HG02763 (cell line): ENCODE results near the gene GP5.

Experiments
- ATAC-seq: cut with Tn5 transposase; IDR thresholded peaks from one replicate; pipeline ENCODE4 v1.9.1; 2021; ENCODE audit warnings: mild to moderate bottlenecking, moderate library complexity; ENCODE audit not compliant: unreplicated experiment

Gene GP5

DNA sequence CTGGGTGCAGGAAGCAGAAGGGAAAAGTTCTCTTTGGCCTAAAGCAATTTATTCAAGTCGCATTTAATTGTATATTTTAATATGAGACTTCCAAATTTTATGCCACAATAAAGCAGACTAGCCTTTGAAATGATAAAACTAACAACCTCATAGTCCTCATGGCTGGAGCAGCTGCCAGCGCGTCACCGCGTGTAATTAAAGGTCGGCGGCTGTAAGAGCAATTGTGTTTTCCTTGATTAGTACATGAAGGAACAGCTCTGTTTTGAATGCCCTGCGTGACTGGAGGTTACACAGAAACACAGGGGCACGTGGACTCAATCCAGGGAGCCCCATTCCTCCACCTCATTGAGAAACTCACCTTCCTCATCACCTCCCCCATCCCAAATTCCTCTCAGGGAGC lies 19.4 kb downstream of the GP5 start:
- ATAC-seq, result no peak

DNA sequence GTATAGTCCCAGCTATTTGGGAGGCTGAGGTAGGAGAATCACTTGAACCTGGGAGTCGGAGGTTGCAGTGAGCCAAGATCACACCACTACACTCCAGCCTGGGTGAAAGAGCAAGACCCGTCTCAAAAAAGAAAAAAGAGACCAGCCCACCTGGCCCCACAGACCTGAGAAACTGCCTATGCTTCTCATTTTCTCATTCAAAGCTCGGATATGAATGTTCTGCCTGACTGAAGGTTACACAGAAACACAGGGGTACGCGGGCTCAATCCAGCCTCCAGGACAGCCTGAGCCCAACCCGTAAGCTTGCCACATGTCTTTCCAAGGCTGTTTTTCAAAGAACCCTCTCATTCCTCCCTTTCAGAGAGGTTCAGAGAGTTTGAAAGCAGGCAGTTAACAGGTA lies 19.8 kb downstream of the GP5 start:
- no peak for ATAC-seq

DNA sequence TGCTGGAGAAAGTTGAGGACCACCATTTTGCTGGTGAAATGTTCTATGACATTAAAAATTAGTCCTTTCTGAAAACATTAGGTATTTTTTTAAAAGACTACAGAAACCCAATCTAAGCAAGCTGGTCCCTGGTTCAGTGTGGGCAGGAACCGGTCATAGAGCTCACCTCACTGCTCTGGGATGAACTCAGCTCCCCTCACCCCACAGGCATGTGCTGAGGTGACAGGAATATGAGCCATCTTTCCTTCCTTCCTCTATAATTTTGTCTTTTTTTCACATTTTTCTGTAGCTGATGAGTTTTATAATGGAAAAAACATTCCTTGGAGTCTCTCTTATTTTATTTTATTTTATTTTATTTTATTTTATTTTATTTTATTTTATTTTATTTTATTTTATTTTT lies 21.4 kb downstream of the GP5 start:
- no peak for ATAC-seq

DNA sequence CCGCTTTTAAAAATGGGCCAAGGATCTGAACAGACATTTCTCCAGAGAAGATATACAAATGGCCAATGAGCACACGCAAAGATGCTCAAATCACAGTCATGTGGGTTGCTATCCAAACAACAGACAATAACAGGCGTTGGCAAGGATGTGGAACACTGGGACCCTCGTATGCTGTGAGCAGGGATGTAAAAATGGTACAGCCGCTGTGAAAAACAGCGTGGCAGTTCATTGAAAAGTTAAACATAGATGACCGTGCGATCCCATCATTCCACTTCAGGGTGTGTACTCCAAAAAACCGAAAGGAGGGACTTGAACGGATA lies 22.9 kb downstream of the GP5 start:
- ATAC-seq, result no peak

DNA sequence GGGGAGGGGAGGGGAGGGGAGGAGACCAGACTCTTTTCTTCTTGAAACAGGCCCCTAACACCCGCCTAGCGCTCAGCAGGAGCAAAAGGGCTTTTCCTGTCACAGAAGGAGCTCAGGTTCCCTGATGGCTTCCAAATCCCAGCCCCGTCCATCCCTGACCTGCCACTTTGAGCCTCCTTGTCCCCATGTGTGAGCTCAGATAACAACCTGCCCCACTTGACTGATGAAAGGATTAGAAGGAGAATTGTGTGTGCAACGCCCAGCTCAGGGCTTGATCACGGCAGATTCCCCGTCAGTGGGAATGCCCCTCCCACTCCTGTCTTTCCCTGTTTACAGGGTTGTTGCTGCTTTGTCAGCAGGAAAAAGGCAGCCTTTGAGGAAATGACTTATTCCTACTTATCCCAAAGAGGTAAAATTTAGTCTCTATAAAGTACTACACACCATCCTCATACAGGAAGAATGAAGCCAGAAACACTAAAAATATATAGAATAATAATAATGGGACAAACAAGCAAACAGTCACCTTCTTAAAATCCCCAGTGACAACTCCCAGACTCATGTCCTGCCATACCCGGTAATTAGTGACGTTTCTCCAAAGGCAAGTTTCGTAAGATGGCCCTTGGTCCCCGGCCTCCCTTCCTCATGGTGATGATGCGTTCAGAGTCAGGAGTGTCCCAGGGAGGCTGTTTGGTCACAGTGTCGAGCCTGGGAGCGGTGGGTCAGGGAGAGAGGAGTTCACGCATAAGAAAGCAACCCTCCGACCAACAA lies 23.4 kb downstream of the GP5 start:
- ATAC-seq, result no peak

DNA sequence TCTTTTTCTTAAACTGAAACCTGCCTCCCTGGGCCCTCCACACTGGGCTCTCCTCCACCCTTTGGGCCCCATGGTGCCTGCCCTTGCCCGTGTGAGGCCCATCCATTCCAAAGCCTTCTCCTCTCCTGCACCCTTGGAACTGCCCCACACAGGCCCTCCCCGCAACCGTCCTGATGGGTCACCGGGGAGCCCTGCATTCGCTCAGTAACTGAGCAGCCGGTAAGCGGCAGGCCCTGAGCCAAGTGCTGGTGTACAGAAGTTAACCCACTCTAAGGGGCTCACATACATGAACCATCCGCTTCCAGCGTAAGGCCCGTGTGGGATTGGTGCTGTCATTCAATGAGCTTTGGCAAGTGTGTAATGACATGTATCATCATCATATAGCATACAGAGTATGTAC lies 24.1 kb downstream of the GP5 start:
- no peak for ATAC-seq

DNA sequence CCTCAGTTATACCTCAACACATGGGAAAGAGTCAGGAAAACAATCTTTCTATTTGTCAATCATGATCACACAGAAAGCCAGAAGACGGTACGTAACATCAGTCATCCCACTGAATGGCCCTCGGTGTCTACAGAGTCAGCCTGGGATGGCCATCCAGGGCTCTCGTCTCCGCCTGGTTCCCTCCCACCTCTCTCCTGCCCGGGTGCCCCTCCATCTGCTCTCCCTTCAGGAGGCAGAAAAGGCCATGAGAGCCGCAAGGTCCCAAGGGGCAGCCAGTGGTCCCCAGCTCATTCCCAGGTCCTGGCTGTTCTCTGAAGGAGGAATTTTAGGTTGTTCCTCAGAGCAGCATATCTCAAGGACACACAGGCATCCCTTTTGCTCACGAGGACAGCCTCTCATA lies 25.2 kb downstream of the GP5 start:
- no peak for ATAC-seq

DNA sequence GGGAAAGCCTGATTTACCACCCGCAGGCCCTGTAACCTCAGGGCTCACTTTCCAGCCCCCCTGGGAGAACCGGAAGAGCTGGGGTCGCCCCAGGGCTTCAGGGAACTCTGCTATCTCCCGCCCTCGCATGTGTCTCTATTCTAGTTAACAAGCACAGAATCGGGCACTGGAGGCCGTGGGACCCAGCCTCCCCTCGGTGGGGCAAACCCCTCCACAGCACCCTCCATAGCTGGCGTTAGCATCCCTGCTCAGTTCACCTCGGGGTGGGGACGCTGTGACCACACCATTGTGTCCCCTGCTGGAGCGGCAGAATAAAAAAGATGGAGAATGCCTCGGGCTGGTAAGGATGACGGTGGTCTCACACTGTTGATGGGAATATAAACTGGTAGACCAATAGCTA lies 26.0 kb downstream of the GP5 start:
- ATAC-seq, result no peak

DNA sequence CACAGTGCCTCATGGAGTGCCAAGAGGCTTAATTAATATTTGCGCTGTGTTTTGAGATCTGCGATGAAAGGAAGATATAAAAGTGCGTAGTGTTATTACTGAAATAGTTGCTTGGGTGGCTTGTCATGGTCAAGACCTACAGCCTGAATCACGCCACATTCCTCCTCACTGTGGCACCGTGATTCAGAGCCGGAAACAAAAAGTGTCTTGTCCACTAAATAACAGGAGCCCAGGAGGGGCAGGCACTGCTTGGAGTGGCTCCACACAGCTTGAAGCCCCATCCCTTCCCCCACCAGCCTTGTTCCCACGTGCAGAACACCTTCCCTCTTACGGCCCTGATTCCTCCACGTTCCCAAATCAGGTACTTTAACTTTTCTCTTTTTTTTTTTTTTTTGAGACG lies 28.3 kb downstream of the GP5 start:
- no peak for ATAC-seq

DNA sequence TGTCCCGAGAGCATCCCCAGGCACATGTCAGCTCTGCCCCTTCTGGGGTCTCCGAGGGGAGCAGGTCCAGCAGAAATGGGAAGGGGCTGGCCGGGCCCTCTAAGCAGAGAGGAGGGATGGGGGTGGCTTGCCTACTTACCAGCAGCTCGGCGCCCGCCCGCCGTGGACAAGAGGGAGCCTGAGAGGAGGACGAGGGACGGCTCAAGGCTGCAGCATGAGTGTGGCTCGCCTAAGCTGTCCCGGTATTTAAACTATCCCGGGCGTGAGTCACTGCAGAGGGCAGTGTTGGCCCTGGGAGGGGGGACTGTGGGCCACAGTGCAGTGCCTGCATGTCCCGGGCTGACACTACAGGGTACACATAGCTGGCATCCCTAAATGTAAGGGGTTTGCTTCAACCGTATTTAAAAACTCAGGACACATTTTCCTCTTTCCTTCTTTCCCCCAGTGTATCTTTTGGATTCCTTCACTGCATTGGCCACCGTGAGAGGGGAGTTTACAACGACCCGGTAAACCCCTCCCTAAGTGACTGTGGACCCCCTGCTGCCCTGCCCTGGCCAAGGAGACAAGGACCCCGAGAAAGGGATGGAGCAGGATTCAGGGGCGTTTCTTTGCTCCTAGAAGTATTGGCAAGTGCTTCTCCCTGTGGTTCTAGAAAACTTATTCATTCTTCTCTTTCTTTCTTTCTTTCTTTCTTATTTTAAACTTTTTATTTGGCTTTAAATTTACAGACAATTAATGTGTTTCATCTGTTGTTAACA lies 29.4 kb downstream of the GP5 start, which contains the start of gene LRRC15:
LRRC15 (minus strand) TSS at position 222 of the 758 bp plus-strand sequence. CDS start 8,700 bp downstream, outside the sequence.
- no peak for ATAC-seq

DNA sequence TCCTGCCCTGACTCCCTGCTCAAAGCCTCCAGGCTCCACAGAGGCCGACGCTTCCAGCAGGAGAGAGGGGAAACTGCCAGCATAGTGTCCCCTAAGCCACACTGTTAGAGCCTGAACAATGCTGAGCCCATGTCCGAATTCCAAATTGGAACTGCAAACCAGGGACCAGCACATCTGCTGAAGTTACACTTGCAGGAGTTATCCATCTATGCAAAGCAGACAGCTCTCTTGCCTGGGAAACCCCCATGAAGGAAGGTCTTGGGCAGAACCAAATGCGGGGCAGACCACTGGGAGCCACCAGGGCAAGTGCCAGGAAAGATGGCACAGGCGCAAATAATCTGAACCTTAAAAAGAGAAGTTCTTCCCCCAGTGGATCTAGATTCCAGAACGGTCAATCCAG lies 30.1 kb downstream of the GP5 start:
- ATAC-seq, result no peak

DNA sequence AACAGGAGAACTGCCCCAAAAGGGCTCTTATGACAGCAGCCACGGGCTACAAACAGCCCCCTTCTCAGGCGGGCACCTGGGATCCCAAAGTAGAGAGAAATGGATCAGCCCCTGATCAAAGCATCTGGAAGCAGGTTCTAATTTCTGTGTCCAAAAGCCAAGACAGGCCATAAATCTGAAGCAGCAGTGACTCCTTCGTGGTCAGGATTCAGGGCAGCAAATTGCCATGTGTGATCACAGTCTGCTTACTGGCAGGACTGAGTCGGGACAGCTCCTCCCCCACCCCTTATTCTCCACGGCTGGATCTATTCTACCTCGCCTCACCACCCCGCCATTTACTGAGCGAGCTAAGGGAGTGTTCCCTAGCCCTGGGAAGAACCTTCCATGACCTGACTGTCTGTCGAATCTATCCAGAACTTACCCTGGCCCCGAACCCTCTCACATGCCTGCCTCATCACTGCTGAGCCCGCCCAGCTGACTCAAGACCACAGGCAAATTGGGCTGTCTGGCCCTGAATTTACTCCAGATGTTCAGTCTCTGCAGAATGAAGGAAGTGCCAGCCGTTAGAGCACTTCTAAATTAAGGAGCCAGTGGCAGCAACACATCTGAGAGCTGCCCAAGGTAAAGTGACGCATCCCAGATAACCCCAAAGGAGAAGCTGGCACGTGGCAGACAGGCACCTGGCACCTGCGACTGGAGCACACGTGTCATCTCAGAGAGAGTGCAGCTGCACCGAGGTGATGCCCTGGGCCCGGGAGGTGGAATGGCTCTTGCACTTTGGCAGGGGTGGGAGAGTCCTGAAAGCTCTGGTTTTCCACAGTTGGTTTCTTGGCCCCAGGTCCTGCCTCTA lies 30.8 kb downstream of the GP5 start:
- no peak for ATAC-seq

DNA sequence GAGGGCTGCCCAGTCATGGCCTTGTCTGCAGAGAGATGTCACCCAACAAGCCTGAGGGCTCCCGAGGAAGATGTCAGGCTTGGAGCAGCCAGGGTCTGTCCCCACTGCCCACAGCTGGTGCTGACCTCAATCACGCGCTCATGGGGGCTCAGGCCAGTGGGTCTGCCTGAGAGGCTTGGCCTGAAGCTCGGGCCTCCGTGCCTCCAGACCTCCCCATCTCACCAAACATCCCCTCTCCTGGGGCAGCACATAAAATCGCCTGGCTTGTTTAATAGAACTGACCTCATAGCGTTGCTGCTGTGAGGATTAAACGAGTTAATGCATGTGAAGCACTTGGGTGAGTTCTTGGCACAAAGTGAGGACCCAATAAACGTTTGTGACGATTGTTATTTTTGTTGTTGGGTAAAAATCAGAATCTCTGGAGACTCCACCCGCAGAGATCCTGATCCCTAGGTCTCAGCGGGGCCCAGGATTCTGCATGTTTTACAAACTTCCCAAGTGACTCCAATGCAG lies 33.0 kb downstream of the GP5 start:
- ATAC-seq, result no peak

DNA sequence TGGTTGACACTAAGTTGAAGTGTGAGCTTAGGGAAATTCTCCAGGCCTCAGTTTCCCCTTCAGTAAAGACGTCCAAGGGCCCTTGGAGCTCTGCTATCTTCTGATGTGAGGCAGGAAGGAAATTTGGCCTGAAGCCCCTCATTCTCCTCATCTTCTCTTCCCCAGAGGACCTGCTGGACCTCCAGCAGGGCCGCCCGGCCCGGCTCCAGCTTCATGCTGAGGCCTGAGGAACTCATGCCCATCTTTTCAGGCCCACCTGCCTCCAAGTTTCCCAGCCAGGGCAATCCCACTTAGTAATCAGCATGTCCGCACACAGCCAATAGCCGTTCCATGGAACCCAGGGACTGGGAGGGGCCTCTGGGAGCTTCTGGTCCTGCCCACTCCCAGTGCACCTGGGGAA lies 33.5 kb downstream of the GP5 start:
- ATAC-seq, result no peak

DNA sequence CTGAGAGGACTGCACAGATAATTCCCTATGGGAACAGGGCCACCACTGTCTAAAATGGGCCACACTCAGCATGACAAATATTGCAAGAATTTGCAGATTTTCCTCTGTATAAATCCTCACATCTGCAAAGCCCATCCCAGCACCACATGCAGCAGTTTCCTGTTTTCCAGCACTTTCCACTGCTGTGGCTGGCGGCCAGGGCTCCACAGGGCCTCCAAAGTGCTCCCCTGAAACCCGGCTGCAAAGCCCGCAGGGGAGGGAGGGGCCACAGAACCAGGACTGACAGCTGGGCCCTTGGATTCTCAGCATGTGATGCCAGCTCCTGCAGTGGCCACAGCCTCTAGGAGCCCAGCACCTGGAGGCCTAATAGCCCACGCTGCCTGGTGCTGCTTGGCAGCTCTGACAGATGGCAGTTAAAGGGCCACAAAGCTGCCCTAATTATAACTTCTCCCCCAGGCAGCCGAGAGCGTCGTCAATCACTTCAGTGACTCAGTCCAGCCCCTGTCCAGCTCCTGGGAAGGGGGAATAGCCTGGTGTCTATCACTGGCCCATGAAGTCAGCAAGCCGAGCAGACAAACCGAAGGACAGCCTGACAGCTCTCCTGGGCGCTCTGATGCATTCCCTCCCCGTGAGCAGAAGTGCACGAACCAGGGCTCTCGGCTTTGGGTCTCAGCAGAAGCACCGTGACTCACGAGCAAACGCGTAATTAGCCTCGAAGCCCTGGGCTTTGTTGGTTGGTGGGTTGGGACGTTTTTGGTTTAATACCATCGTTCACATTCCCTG lies 34.2 kb downstream of the GP5 start:
- no peak for ATAC-seq

DNA sequence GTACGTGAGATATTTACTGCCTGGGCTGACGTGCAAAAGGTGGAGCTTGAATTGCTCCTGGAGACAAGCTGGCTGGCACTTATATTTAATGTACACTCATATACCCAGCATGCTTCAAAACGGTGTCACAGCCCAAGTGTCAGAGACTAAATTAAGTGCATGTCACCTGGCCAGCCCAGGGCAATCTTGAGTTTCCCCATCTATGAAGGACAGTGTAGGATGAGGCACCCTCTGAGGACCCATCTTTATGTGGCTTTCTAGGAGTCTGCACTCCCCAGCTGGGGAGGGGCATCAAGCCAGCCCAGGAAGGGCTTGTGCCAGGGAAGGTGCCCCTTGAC lies 34.8 kb downstream of the GP5 start:
- no peak for ATAC-seq

DNA sequence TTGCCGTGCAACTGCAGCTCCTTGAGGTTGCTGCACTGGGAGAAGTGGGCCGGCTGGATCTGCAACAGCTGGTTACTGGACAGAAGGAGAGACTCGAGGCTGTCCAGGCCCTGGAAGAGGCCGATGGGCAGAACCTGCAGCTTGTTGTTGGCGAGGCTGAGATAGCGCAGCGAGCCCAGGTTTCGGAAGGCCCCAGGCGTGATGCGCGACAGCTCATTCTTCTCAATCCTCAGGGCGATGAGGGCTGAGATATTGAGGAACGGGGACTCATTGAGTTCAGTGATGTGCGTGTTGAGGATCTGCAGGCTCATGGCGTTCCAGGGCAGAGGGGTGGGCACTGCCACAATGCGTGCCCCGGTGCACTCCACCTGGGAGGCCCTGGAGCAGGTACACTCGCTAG lies 38.5 kb downstream of the GP5 start:
- no peak for ATAC-seq

DNA sequence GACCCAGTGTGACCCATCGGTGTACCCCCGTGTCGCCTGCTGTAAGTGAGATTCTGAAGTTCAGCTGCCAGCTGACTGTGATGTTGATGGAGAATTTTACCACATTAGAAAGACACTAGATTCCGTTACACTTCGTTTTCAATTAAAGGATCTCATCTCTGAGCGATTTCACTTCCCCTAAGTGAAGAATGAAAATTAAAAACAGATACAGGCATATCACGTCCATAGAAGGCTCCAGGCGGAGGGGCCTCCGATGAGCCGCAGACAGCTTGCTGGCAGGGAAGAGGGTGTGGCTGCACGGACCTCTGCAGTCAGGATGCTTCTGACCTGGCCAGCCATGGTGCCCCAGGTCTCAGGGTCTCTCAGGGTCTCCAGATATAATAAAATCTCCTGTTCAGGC lies 41.4 kb downstream of the GP5 start:
- no peak for ATAC-seq

DNA sequence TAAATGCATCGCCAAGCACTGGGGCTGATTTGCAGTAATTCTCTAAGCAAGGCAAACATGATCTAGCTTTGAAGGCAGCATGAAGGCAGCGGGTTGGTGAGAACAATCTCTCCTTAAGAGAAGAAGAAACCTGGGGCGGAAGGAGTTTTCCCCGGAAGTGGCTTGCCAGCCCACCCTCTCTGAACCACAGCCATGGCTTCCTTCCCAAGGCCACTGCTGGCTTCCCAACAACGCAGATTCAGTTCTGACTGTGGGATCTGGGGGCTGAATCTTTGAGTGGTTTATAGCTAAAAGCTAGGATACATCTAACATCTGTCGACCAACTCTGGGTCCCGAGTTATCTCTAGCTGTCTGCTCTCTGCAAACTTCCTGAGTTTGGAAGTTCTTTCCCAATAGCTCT lies 43.7 kb downstream of the GP5 start:
- ATAC-seq, result no peak

DNA sequence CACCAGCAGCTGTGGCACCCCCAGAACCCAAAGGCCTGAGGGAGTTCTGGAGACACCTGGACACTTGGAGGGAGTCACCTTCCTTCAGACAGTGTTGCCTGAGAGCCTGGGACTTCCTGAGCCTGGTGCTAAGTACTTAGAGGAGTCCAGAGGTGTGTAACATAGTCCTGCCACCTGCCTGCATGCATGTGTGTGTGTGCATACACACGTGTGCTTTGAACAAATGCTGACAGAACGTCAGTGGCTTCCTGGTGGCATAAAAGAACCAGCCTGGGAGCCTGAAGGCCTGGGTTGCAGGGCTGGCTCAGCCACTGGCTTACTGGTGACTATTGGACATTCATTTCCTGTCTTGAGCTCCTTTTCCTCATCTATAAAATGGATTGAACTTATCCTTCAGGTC lies 44.8 kb downstream of the GP5 start:
- ATAC-seq, result no peak
